Measurements from ENCODE around the gene KIF21A. TPM values are rescaled to one million over a fixed set of nuclear protein-coding genes. Genes with fewer than 3 reads are reported as not detected.
"Not testable (repeated sequence)": the region's sequence is repeated elsewhere in the genome, so short reads cannot be mapped to it uniquely, and the experiment has no call there.

The KIF21A gene
- total and polyA plus RNA-seq, 2 donors (not counting 3 experiments of a cell fraction or from before 2014, with no cell fraction given) = 1.8 to 10.1 TPM

DNA sequence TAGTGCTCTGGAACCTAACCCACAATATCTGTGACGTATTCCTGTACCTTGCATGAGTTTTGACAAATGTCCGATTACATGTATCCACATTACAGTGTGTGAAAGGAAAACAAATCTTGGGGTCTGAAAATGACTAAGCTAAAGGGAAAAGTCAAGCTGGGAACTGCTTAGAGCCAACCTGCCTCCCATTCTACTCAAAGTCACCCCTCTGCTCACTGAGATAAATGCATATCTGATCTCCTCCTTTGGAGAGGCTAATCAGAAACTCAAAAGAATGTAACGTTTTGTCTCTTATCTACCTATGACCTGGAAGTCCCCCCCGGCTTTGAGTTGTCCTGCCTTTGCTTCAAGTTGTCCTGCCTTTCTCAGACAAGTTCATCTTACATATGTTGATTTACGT is 34.0 kb upstream of the KIF21A start:
- FAIRE-seq (no peak), DNase-seq (ENCODE audit: low read depth, low spot score) (no peak)
- Histone ChIP-seq H3K4me3 (replicated peaks in 1 of 3; ENCODE audit: insufficient read depth in 1 of 3, low read depth in 1 of 3, low read length in 3 of 3) (no peak overlapping the region), H3K4me2 (ENCODE audit: insufficient read depth, low read length) (no peak overlapping the region), H4K20me1 (replicated peaks; ENCODE audit: control insufficient read depth, extremely low read depth, insufficient read depth, low read length) (no peaks in the 10 kb centered on the region), H3K9me3 (replicated peaks; ENCODE audit: control insufficient read depth, insufficient read depth, low read length) (no peaks in the 10 kb centered on the region), H3K27ac (ENCODE audit: insufficient read depth, low read depth, low read length) (no peak overlapping the region), H3K9me1 (replicated peaks; ENCODE audit: control insufficient read depth, extremely low read depth, insufficient read depth, low read length) (no peaks in the 10 kb centered on the region), H3K4me1 (ENCODE audit: control insufficient read depth, extremely low read depth, insufficient read depth, low read length) (no peaks in the 10 kb centered on the region), H3K79me2 (ENCODE audit: control insufficient read depth, insufficient read depth, low read length) (no peaks in the 10 kb centered on the region), H3K9ac (replicated peaks; ENCODE audit: extremely low read depth, insufficient read depth, low read length) (no peak overlapping the region), H3K36me3 (ENCODE audit: control insufficient read depth in 2 of 2, extremely low read depth in 1 of 2, insufficient read depth in 2 of 2, low read length in 2 of 2) (no peaks in the 10 kb centered on the region), H2AFZ (ENCODE audit: low read depth, low read length) (no peak overlapping the region), H3K27me3 (ENCODE audit: control insufficient read depth in 2 of 2, insufficient read depth in 2 of 2, low read length in 2 of 2) (no peaks in the 10 kb centered on the region)
- ChIA-PET CTCF (no interaction called here), POLR2A (no interaction called here)
- dilution Hi-C loops (cut with MboI; ENCODE audit: extremely low pct_ligation_motif_present, low sequenced_read_pairs) = no loop called here
- TF ChIP-seq FOS (IDR thresholded peaks at IDR 0.05; ENCODE audit: borderline replicate concordance, insufficient read depth, low read length) = no peak
- no peak for TF ChIP-seq POLR2A (IDR thresholded peaks at IDR 0.05; ENCODE audit: low read depth, low read length)
- no TSS peak for BruUV-seq (replicated peaks)
- intact Hi-C loops (cut with micrococcal nuclease) = no loop called here

DNA sequence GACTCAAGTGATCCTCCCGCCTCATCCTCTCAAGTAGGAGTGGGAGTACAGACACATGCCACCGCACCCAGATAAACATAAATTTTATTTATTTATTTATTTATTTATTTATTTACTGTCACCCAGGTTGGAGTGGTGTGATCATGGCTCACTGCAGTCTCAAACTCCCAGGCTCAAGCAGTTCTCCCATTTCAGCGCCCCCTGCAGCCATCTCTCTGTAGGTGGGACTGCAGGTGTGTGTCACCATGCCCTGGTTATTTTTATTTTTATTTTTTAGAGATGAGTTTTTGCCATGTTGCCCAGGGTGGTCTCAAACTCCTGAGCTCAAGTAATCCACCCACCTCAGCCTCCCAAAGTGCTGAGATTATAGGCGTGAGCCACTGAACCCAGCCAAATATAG is 33.2 kb upstream of the KIF21A start:
- Histone ChIP-seq H3K4me1 (ENCODE audit: control insufficient read depth, extremely low read depth, insufficient read depth, low read length) (no peaks in the 10 kb centered on the region), H3K9me3 (replicated peaks; ENCODE audit: control insufficient read depth, insufficient read depth, low read length) (no peaks in the 10 kb centered on the region), H3K9me1 (replicated peaks; ENCODE audit: control insufficient read depth, extremely low read depth, insufficient read depth, low read length) (no peaks in the 10 kb centered on the region), H4K20me1 (replicated peaks; ENCODE audit: control insufficient read depth, extremely low read depth, insufficient read depth, low read length) (no peaks in the 10 kb centered on the region), H3K79me2 (ENCODE audit: control insufficient read depth, insufficient read depth, low read length) (no peaks in the 10 kb centered on the region), H3K27ac (ENCODE audit: insufficient read depth, low read depth, low read length) (no peak overlapping the region), H3K36me3 (ENCODE audit: control insufficient read depth in 2 of 2, extremely low read depth in 1 of 2, insufficient read depth in 2 of 2, low read length in 2 of 2) (no peaks in the 10 kb centered on the region), H3K4me2 (ENCODE audit: insufficient read depth, low read length) (no peak overlapping the region), H3K9ac (replicated peaks; ENCODE audit: extremely low read depth, insufficient read depth, low read length) (no peak overlapping the region), H3K27me3 (ENCODE audit: control insufficient read depth in 2 of 2, insufficient read depth in 2 of 2, low read length in 2 of 2) (no peaks in the 10 kb centered on the region), H3K4me3 (replicated peaks in 1 of 3; ENCODE audit: insufficient read depth in 1 of 3, low read depth in 1 of 3, low read length in 3 of 3) (no peak overlapping the region), H2AFZ (ENCODE audit: low read depth, low read length) (no peak overlapping the region)
- no TSS peak for BruUV-seq (replicated peaks)
- intact Hi-C loops (cut with micrococcal nuclease) (no loop called here), dilution Hi-C loops (cut with MboI; ENCODE audit: extremely low pct_ligation_motif_present, low sequenced_read_pairs) (no loop called here)
- CTCF ChIA-PET = no interaction called here
- FAIRE-seq = no peak
- no peak for DNase-seq (ENCODE audit: low read depth, low spot score)
- POLR2A ChIA-PET = no interaction called here
- TF ChIP-seq POLR2A (IDR thresholded peaks at IDR 0.05; ENCODE audit: low read depth, low read length) (no peak), POLR2AphosphoS5 (IDR thresholded peaks at IDR 0.05; ENCODE audit: insufficient read depth, low read depth, low read length) (no peak), FOS (IDR thresholded peaks at IDR 0.05; ENCODE audit: borderline replicate concordance, insufficient read depth, low read length) (no peak), MYC (IDR thresholded peaks at IDR 0.05; ENCODE audit: low read depth, low read length) (no peak), GATA2 (IDR thresholded peaks at IDR 0.05; ENCODE audit: insufficient read depth, insufficient read length, low read depth, low read length) (no peak), EZH2 (IDR thresholded peaks at IDR 0.05; ENCODE audit: borderline replicate concordance, low read depth, low read length, severe bottlenecking) (no peak), JUN (IDR thresholded peaks at IDR 0.05; ENCODE audit: borderline replicate concordance, insufficient read depth, insufficient read length, low read depth) (no peak)
- TF ChIP-seq, protein P1, sequence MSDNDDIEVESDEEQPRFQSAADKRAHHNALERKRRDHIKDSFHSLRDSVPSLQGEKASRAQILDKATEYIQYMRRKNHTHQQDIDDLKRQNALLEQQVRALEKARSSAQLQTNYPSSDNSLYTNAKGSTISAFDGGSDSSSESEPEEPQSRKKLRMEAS (IDR thresholded peaks at IDR 0.05; ENCODE audit: insufficient read depth, insufficient read length) = no peak
- TF ChIP-seq, protein P2, sequence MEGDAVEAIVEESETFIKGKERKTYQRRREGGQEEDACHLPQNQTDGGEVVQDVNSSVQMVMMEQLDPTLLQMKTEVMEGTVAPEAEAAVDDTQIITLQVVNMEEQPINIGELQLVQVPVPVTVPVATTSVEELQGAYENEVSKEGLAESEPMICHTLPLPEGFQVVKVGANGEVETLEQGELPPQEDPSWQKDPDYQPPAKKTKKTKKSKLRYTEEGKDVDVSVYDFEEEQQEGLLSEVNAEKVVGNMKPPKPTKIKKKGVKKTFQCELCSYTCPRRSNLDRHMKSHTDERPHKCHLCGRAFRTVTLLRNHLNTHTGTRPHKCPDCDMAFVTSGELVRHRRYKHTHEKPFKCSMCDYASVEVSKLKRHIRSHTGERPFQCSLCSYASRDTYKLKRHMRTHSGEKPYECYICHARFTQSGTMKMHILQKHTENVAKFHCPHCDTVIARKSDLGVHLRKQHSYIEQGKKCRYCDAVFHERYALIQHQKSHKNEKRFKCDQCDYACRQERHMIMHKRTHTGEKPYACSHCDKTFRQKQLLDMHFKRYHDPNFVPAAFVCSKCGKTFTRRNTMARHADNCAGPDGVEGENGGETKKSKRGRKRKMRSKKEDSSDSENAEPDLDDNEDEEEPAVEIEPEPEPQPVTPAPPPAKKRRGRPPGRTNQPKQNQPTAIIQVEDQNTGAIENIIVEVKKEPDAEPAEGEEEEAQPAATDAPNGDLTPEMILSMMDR (IDR thresholded peaks at IDR 0.05; ENCODE audit: extremely low read depth in 1 of 2, insufficient read depth in 1 of 2, low read depth in 1 of 2, low read length in 2 of 2) = no peak

DNA sequence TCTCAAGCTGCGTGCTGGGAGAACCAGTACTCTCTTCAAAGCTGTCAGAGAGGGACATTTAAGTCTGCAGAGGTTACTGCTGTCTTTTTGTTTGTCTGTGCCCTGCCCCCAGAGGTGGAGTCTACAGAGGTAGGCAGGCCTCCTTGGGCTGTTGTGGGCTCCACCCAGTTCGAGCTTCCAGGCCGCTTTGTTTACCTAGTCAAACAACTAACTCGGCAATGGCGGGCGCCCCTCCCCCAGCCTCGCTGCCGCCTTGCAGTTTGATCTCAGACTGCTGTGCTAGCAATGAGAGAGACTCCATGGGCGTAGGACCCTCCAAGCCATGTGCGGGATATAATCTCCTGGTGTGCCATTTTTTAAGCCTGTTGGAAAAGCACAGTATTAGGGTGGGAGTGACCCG is 32.2 kb upstream of the KIF21A start:
- H3K4me2 ChIP-seq (ENCODE audit: insufficient read depth, low read length); H3K9ac ChIP-seq (replicated peaks; ENCODE audit: extremely low read depth, insufficient read depth, low read length); H3K36me3 ChIP-seq (ENCODE audit: control insufficient read depth in 2 of 2, extremely low read depth in 1 of 2, insufficient read depth in 2 of 2, low read length in 2 of 2); H3K4me1 ChIP-seq (ENCODE audit: control insufficient read depth, extremely low read depth, insufficient read depth, low read length); H3K79me2 ChIP-seq (ENCODE audit: control insufficient read depth, insufficient read depth, low read length); POLR2A ChIA-PET; BruUV-seq (replicated peaks); H3K9me3 ChIP-seq (replicated peaks; ENCODE audit: control insufficient read depth, insufficient read depth, low read length); H3K4me3 ChIP-seq (replicated peaks in 1 of 3; ENCODE audit: insufficient read depth in 1 of 3, low read depth in 1 of 3, low read length in 3 of 3); H3K27ac ChIP-seq (ENCODE audit: insufficient read depth, low read depth, low read length); H2AFZ ChIP-seq (ENCODE audit: low read depth, low read length); H3K9me1 ChIP-seq (replicated peaks; ENCODE audit: control insufficient read depth, extremely low read depth, insufficient read depth, low read length); H4K20me1 ChIP-seq (replicated peaks; ENCODE audit: control insufficient read depth, extremely low read depth, insufficient read depth, low read length); intact Hi-C loops (cut with micrococcal nuclease); FAIRE-seq; CTCF ChIA-PET; DNase-seq (ENCODE audit: low read depth, low spot score); dilution Hi-C loops (cut with MboI; ENCODE audit: extremely low pct_ligation_motif_present, low sequenced_read_pairs); H3K27me3 ChIP-seq (ENCODE audit: control insufficient read depth in 2 of 2, insufficient read depth in 2 of 2, low read length in 2 of 2): not testable (repeated sequence)

Data from endothelial cell of umbilical vein (primary cell).